ENCODE data around the gene ID2.
"Not testable (repeated sequence)": the region's sequence is repeated elsewhere in the genome, so short reads cannot be mapped to it uniquely, and the experiment has no call there.

The ID2 gene

DNA sequence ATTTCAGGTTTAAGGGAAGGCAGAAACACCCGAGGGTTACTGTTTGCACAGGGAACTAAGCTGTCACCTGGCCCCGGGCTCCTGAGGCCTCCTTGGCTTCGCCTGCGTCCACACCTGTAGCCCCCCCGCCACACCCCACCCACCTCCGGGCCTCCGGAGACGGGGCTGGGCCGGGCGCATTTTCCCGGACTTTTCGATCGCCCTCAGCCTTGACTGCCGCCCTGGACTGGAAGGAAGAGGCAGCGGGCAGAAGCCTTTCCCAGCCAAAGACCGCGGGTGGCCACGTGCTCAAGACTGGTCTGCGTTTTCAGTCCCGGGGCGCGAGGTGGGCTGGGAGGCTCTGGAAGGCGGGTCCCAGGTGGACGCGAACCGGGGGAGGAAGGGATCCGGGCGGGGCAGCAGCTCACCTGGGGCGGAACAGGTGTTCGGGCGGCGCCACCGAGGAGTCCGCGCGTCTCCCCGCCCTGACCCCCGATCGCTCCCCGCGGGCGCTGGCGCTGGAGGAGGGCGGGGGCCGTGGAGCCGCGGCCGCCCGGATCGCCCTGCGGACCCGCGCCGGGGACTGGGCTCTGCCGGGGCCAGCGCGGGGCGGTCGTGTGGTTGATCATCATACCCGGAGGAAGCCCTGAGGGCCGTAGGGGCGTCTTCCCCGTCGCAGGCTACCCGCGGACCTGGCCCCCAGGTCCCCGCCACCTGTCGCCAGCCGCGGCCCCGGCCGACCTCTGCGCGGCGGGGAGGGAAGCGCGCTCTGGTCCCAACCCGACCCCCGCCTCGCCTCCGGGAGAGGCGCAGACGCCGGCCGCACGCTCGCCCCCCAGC lies 3.2 kb downstream of the ID2 start:
- DNase-seq (ENCODE audit: low read depth in 2 of 2): peak in 1 of 2 donors; percentile 25

DNA sequence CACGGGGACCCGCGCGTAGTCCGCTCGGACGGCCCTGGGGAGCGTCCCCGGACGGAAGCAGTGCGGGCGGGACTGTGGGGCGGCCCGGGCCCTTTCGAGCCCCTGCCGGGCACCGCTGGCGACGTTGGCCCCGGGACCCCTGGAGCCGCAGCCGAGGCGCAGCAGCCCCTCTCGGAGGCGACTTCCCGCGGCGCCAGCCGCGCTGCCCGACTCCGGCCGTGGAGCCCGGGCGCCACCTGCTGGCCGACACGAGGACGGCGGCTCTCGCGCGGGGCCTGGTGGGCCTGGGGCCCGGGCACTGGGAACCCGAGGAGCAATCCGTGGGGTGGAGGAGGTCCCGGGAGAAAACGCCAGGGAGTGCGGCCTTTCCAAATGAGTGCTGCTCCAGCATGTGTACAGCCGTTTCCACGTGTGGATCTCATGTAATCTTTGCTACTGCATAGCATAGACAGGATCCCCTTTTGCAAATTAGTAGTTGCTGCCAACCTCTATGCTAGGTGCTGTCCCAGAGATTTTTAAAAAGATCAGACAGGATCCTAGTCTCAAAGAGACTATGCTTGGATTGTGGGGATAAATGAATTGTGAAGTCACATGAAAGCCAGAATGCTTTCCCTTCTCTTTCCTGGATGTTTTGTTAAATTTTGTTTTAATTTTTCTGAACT lies 4.0 kb downstream of the ID2 start:
- DNase-seq (ENCODE audit: low read depth in 2 of 2): peak in 1 of 2 donors; percentile 69

DNA sequence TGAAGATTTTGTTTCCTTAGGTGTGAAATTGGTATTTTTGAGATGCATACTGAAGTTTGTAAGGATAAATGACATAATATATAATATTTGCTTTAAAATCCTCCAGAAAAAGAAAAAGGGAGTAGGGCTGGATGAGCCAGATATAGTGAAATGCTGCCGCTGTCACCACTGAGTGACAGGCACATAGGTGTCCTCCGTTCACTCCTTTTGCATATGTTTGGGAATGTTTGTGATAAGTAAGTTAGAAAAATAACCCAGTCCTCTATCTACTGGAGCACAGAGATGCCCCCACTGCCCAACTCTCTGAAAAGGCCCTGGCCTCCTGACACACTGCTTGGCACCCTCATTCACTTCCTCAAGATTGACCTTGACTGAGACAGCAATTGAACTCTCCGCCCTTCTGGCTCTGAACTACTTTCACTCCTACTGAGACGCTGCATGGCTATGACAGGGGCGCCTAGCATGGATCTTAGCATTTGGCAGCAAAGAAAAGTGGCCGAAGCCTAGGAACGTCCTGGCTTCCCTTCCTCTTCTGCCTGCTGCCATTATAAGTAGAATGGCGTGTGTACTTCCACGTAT lies 10.1 kb downstream of the ID2 start:
- DNase-seq (ENCODE audit: low read depth in 2 of 2): no peak

DNA sequence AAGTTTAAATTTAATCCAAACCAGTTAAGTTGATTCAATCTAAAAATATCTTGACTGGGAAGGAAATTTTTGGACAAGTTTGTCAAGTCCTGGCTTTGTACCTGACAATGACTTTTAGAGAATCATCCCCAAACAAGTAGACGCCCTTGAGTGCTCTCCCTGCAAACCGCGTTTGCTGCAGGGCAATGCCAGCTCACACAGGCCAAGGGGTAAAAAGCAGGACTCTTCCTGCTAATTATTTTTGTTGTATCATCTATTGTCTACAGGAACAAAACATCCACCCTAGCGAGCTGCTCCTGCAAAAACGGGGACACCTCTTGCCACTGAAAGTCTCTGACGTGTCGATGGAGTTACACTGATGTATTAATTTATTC lies 10.9 kb downstream of the ID2 start:
- no peak for DNase-seq (ENCODE audit: low read depth in 2 of 2)

DNA sequence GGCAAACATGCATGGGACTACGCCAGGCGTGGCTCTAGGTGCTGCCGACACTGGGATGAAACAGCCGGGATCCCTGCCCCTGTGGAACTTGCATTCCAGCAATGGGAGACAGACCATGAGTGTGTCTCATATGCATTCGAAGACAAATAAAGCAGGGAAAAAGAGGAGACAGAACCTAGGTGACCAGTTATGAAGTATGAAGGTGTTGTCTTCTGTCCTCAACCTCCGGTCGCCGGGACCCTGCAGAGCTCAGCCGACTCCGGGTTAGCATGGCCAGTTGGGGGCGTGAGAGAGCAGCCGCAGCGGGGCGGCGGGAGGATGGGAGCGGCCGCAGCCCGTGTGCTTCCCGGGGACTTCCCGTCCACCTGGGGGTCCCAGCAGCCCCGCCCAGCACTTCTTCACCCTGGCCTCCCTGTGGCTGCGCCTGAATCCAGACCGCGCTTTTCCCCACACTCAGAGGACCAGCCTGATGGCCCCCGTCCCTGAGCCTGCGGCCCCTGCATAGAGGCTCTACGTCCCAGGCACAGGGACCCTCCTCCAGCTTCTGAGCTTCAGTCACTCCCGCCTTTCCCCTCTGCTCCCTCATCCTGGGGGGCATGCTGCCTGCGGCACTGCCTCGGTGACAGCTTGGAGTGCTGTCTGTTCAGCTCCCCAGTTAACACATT lies 11.4 kb downstream of the ID2 start:
- DNase-seq (ENCODE audit: low read depth in 2 of 2): no peak

DNA sequence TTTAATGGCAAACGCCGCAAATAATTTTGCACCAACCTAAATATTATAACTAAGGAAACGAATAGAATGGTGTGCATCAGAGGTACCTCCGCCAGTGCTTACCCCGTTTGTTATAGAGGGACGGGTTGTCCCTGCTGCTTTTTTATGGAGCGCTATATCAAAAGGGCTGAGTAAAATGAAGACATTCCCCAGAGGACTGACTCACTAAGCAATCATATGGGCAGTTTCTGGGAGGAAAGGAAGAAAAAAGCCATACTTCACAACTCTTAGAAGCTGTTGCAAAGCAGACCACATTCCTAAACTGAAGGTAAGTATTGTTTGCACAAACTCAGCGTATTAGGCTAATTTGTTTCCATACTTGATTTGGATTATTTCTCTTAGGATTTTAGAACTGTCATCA lies 12.9 kb downstream of the ID2 start:
- DNase-seq (ENCODE audit: low read depth in 2 of 2): no peak

DNA sequence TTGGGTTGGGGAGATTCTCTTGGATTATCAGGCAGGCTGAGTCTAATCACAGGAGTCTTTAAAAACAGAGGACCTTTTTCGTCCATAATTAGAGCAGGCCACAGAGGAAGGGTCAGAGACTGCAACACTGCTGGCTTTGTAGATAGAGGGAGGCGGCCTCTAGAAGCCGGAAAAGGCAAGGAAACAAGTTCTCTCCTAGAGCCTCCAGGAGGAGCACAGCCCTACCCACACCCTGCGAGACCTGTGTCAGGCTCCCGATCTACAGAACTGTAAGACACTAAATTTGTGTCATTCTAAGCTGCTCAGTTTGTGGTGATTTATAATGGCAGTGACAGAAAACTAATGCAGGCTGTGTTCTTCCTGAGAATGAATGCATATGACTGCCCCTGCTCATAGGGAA lies 15.3 kb downstream of the ID2 start:
- no peak for DNase-seq (ENCODE audit: low read depth in 2 of 2)

DNA sequence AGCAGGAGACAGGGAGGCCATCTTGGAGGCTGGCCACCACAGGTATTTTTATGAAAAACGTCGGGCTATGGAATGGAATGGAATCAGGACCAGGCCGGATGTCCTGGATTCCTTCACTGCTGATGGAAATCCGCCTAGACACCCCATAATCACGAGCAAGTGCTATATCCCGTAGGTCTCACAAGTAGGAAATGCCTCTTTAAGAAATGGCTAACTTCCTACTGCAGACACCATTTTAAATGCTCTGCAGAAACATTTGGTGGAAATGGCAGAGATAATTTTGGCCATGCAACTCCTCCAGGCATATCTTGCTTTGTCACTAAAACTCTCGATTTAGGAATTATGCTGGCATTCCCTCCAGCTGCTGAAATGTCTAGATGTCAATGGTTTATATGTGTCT lies 18.0 kb downstream of the ID2 start:
- no peak for DNase-seq (ENCODE audit: low read depth in 2 of 2)

DNA sequence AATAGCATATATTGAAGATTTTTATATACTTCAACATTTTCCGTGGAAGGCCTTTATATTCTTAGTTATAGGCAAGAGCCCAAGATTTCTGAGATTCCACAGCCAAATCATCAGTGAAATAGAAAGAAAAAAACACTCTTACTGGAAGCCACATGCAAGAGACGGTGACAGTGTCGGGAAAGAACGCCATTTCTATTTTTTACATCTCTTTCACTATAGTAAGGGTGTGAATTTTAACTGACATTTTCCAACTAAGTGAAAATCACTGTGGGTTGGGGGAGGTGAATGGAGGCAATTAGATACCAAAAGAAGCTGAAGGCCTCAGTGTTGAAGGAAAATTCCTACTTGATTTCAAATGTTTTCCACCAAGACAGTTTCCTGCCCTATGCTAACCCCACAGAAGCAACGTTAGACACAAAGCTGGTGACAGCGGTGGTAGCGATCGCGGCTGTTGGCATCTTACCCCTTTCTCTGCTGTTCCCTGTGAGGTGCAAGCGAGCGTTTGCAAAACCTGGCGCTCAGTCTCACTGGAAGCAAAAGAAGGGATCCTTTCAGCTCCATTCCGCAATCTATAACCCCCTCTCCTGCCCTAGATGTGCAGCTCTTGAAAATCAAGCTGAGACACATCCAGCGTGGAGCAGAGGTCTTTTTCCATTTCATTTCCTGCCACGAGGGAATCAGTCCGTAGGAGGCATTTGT lies 20.0 kb downstream of the ID2 start:
- no peak for DNase-seq (ENCODE audit: low read depth in 2 of 2)

DNA sequence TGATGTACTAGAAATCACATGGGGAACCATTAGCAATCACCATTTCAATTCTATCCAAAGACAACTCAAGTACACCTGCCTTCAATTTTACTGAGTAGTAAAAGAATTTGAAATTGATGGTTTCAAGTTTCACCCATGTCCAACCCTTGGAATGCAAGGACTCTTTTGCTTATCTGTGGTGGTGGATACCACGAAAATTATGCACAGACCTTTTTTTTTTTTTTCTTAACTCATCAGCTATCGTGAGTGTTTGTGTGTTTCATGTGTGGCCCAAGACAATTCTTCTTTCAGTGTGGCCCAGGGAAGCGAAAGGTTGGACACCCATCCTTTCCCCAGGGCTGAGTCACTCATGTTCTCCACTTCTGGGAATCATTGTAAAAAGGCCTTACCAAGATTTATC lies 23.1 kb downstream of the ID2 start:
- no peak for DNase-seq (ENCODE audit: low read depth in 2 of 2)

DNA sequence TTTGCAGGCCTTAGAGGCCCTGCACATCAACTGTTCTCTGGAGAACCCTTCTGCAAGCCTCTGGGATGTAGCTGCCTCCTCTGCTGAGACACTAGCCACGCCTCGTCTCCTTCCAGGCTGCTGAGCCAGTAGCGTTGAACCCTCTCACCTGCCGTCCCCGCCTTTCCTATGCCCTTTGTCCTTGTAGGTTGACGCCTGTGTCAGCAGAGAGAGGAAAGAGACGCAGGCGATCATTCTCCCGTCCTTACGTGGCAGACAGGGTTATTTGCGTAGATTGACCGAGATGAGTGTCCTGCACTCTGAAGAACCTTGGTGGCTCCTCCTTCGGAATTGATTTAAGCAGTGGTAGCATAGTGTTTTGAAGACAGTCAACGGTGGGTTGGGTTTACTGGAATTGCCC lies 27.8 kb downstream of the ID2 start:
- DNase-seq (ENCODE audit: low read depth in 2 of 2): no peak

DNA sequence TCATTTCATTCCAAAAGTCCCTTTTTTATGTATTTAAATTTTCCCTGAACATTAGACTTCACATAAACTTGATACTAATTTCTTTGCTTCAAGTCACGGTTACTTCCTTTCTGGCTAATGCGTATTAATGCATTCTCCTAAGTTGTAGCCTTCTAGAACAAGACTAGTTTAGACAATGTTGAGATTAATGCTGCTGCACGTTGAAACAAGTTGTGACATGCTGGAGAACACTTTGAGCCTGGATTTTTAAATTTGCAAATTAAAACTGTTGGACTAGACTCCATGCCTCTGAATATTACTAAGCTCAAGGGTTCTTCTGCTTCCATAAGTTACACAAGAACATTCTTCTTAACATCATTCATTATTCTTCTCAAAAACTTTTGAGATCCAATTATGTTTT lies 29.1 kb downstream of the ID2 start:
- DNase-seq (ENCODE audit: low read depth in 2 of 2): no peak

DNA sequence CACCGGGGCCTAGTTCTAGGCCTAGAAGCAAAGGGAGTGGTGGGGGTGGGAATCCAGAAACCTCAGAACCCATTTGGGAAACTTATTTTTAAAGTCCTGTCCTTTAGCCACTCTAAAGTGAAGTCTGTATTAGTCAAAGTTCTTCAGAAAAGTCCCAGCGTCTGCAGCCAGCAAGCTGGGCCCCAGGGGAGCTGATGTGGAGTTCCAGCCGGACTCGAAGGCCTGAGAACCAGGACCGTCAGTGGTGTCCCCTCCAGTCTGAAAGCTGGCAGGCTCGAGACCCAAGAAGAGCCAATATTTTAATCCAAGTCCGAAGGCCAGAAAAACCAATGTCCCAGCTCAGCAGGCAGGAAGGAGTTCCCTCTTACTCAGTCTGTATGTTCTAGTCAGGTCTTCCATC lies 32.4 kb downstream of the ID2 start:
- DNase-seq (ENCODE audit: low read depth in 2 of 2): no peak

DNA sequence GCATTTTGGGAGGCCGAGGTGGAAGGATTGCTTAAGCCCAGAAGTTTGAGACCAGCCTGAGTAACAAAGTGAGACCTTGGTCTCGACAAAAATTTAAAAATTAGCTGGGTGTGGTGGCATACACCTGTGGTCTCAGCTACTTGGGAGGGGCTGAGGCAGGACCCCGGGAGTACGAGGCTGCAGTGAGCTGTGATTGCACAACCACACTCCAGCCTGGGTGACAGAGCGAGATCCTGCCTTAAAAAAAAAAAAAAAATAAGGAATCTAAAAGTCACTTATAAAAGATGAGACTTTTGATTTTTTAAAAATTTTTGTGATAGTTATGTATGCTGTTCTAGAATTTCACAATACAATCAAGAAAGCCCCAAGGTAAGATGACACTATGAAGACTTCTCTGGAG lies 33.1 kb downstream of the ID2 start:
- no peak for DNase-seq (ENCODE audit: low read depth in 2 of 2)

DNA sequence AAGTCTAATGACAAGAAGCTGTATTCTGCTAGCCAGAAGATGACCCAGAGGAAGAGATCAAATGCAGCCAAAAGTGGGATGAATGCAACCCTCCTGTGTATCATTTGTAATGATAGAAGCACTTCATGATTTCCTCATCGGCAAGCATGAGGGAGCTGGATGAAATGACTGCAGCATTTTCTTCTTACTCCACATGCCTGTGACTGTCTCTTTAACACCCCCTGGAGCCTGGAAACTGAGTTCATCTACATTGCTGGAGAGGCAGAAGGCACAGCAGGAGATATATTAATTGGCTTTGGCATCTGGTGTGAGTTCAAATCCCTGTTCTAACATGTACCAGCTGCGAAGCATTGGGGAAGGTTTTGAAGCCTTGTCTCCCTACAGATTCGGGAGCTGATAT lies 37.7 kb downstream of the ID2 start:
- no peak for DNase-seq (ENCODE audit: low read depth in 2 of 2)

DNA sequence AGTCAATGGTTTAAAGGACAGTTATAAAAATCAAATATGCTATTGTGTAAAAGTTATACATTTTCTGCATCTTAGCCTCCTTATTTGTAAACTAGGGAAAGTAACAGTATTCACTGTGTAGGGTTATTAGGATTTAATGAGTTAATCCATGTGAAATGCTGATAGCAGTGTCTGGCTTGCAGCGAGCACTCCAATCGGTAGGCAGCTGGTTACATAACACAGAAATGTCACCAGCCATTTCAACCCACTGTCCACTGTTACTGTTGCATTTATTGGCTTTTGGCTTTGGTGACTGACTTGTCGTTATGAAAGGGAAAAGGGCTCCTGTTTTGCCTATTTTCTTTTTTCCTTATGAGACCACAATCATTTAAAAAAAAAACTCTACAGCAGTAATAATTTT lies 38.9 kb downstream of the ID2 start:
- no peak for DNase-seq (ENCODE audit: low read depth in 2 of 2)

DNA sequence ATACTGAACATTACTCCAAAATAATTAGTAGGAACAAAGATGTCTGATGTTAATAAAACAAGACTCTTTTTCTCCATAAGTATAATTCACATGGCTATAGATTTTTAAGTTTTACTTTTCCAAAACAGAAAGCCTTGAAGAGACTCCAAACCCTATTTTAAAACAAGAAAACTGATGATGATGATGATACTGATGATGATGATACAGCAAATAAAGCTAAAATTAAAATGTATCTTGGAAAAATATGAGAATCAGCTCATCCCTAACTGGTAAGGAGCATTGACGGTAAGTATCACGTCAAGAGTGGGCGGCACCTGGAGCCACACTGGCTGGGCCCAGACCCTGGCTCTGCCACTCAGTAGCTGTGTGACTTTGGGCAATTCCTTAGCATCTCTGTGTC lies 39.6 kb downstream of the ID2 start:
- no peak for DNase-seq (ENCODE audit: low read depth in 2 of 2)

DNA sequence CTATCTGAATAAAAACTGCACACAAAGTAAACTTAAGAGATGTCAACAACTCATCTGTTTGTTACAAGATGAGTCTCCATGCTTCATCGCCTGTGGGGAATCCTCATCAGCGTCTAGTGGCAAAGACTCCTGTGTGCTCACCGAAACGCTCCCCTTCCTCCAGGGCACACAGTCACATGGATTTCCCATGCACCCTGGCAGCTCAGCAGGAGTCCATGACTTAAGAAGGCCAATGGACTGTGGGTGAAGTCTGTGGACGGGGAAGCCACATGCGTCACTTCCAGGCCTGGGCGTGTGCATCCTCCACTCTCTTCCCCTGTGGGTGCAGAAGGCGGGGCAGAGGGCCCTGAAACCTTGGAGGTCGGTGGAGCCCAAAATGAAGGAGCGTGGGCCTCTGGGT lies 41.1 kb downstream of the ID2 start:
- DNase-seq (ENCODE audit: low read depth in 2 of 2): no peak

DNA sequence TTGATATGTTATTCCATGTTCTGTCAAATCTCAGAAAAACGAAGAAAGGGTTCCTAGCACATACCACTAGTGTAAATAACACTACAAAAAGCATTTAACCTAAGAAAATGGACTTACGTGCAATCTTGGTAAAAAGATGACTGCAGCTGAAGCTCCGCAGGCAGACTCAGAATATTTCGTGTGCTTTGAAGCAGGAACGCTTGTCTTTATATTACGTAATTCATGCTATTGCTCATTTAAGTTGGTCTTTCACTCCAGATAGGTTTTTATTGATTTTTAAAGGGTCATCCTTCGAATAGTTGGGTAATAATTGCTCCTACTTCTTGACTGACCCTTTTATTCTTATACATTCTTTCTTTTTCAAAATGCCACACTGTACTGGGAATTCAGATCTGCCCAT lies 44.0 kb downstream of the ID2 start:
- no peak for DNase-seq (ENCODE audit: low read depth in 2 of 2)

DNA sequence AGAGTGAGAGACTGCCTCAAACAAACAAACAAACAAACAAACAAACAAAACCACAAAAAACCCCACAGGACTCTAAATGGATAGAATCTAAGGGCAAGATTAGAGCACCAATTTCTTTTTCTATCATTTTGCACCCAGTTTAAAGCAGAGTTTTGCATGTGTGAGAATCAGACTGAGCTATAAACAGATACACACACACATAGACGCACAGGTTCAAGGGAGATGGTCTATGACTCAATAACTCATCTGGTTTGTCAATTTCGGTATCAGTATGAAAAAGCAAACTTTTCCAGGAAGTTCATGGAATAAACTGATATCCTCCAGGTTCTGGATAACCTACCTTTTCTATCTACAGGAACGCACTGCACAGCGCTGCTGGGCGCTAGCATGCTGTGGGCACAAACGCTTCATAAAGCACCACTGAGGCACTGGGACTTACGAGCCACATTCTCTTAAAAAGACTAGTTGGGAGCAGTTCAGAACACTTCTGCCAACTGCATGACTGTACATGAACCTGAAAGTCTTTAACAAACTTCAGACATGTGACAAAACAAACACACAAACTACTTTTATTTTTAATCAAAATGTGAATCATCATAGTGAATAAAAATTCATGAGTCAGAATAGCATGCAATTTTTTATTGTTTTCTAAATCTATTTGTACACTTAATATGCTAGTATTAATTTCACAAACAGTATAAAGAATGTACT lies 46.6 kb downstream of the ID2 start:
- no peak for DNase-seq (ENCODE audit: low read depth in 2 of 2)

DNA sequence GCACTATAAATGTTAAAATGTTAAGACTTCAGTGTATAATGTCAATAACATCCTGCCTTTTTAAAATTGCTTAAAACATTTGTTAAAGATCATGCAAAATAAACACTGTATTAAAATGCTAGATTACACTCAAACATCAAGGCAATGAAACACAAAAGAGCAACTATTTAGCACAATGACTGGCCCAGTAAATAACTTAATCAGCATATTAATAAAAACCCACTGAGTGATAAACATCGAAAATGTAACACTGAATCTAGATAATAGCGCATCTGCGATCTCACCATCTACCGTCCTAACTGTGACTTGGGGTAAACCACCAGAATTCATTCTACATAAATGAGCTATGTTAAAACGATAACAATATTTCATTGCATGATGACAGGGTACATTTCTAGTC lies 47.2 kb downstream of the ID2 start:
- not testable (repeated sequence) for DNase-seq (ENCODE audit: low read depth in 2 of 2)

DNA sequence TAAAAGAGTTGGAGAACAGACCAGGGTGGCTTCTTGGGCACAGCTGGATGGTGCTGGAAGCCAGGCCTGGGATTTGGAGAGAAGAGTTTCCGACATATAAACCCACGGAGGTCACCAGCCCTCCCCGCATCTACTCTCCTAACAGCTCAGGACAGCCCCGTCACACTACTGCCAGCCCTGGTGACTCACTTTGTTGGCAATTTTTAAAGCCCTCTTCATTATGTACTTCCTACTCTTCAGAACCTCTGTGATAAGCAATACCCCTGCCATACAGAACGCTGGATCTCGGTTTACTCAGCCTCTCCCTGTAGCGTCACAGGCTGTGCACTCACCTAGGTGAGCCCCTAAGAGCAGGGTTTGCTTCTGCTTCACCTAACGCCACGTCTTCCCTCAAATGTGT lies 48.1 kb downstream of the ID2 start:
- DNase-seq (ENCODE audit: low read depth in 2 of 2): no peak
